Measurements from ENCODE around the gene C17orf100. TPM values are rescaled to one million over a fixed set of nuclear protein-coding genes. Genes with fewer than 3 reads are reported as not detected.
A peak's percentile ranks its signal among the peaks of the same experiment; 100 is the strongest.

C17orf100 gene
- total RNA-seq, 1 donor from 2014 or later: 0.85 TPM

DNA sequence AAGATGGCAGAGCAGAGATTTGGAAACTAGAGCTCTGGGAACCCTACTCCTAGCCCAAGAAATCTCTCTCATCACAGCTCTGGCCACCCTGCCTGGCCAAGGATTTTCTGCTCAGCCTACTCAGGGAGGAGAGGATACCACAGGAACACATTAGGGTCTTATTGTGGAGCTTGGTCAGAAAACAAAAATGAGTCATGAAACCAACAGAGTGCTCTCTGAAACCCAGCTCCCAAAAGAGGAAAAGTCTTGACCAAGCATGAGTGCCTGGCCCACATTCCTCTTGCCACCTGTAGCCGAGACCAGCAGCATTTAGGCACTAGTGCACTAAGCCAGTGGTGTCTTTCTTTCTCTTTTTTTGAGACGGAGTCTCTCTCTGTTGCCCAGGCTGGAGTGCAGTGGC is 43.5 kb downstream of the C17orf100 start:
- no peak for DNase-seq

DNA sequence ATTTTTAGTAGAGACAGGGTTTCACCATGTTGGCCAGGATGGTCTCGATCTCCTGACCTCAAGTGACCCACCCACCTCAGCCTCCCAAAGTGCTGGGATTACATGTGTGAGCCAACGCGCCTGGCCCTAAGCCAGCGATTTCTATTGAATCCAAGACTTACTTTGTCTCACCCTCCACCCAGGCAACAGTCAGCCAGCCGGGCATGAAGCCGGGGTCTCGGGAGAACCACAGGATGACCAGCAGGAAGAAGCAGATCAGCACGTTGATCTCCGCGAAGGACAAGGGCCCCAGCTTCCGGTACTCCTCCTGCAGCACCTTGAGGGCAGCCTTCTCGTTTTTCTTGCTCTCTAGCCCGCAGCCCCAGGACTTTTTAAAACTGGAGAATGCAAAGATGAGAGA is 44.0 kb downstream of the C17orf100 start:
- no peak for DNase-seq

DNA sequence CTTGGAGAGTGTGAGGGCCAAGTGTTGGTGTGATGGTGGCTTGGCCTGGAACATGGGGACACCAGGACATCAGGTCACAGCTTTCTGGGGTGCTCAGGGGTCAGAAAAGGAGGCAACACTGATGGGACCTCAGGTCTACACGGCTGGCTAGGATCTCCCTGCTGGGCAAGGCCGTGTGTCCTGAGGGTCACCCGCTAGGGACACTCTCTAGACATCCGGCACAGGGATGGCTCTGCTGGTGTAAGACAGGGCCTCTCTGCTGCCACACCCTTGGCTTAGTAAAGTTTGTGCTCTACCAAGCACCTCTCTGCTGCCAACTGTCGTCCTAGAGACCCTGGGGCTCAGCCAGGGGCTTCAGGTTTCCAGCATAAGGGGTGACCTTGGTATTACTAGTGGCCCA is 45.3 kb downstream of the C17orf100 start:
- DNase-seq: no peak

DNA sequence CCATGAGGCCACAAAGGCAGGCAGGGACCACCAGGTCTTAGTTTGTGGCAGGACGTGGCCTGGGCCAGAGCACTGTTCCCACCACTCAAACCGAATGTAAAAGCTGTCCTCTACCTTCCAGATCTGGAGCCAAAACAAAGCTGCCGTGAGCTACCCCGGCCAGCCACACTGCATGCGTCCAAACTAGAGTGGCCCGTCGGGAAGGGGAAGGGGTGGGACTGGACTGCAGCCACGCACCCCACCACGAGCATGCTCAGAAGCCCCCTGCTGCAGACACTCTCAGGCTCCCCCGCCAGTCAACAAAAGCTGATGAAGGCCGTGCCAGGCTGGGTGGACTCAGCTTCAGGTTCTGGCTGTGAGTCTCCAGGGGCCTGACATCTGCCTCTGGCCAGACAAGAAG is 46.4 kb downstream of the C17orf100 start:
- no peak for DNase-seq

DNA sequence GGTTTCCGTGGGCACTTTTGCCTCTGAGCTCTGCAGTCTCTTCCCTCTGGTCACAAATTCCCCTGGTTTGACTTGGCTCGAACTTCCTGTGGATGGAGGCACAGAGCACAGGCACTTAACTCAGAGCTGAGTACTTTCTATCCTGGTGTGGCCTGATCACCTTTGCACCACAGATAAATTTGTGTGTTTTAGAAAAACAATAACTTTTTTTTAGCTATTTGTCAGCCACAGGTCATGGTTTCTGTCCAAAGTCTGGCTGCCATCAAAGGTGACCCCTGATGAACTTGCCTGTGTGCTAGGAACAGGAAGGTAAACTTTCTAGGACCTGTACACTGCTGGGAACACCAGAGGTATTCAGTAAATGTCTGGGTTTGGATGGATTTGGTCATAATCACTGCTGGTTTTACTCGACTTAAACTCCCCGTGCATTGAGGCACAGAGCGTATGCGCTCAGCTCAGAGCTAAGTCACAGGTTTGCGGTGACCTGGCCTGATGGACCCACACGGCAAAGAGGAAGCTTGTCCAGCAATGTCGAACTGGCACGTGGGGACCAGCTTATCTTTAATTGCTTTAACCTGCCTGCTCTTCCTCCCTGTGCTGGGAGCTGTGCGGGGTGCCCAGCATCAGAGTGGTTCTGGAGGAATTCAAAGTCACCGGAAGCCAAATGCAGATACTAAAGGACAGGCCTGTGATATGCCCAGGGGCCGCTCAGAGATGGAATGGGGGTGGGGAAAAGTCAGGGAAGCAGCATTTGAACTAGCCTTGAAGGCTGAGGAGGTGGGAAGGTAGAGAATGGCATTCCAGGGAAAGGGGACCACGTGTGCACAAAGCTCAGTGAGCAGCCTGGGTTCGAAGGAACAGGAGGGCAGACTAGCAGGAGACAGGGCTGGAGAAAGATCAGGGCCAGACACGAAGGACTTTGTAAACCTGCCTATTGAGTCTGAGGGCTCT is 48.7 kb downstream of the C17orf100 start:
- DNase-seq: no peak

DNA sequence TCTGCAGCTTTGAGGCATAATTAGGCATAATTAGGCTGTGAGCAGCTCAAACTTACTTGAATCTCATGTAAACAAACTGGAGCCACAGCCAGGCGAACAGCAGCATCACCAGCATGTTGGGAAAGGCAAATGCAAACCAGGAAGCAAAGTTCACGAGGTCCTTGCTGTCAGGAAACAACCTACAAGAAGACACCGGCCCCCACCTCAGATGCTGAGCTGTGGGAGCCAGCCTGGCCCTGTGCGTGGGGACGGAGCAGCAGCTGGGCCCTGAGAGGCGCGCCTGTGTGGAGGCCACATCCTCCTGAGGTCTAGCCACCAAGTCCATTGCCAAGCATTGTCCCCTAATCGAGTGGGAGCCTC is 49.4 kb downstream of the C17orf100 start:
- no peak for DNase-seq

DNA sequence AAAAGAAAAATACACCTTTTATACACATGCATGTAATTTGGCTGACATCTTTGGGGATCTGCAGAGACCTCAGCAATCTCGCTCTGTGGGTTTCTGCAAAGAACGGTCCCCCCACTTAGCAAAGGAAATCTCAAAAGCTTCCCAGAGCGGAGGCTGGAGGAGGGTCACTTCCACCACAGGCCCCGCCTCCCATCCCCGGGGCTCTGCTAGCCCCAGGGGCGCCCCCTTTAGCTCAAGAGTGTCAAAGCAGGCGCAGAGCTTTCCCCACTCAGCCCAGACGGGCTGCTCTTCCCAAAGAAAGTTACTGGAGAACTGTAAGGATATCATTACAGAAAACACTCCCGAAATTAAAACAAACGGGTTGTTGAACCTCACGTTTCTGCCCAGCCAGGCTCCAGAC is 50.2 kb downstream of the C17orf100 start:
- DNase-seq: peak; percentile 40

DNA sequence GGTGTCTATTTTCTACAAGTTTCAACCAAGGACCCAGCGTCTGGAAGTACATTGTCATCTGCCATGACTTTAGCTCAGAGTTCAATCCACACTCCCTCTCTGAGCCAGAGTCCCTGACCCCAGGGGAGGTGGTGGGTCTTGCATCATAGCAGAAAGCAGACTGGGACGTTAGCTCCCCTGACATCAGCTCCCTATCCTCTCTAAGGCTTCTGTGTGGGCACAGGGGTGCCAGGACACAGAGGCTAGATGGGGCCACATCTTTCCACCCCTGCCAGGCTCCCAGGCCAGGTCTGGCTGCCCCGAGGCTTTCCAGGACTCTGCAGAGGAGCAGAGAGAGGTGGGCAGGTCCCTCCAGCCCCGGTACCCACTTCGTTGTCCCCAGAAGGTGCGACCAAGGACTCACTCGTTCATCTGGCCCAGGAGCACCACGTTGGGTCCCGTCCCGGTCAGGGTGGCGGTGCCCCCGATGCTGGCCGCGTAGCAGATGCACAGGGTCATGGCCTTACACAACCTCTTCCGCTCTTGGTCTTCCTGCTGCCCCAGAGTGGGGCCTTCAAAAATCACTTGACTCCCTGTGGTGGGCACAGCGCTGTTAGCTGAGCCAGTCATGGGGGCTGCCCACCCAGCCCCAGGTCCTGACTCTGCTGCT is 51.1 kb downstream of the C17orf100 start:
- no peak for DNase-seq

Other genes starting within 250 kb of the C17orf100 start
- not detected in 2 replicates for gene AIPL1, start 216.6 kb upstream of the C17orf100 start, total RNA-seq
- 7.8 and 62.4 TPM in 2 replicates for gene PIMREG, start 207.3 kb upstream of the C17orf100 start, total RNA-seq
- gene PITPNM3, start 95.2 kb upstream of the C17orf100 start, total RNA-seq: 0.23 and 0.34 TPM in 2 replicates
- 8.9 and 11.7 TPM in 2 replicates for gene KIAA0753, start 11.1 kb upstream of the C17orf100 start, total RNA-seq
- gene TXNDC17, start 10.7 kb upstream of the C17orf100 start, total RNA-seq: 56.7 and 166 TPM in 2 replicates
- 7.0 and 8.5 TPM in 2 replicates for gene MED31, start 157 bp upstream of the C17orf100 start, total RNA-seq
- not detected in 2 replicates for gene SLC13A5, start 61.6 kb downstream of the C17orf100 start, total RNA-seq
- gene XAF1, start 104.3 kb downstream of the C17orf100 start, total RNA-seq: 9.8 and 13.3 TPM in 2 replicates
- 3.7 and 4.3 TPM in 2 replicates for gene FBXO39, start 124.5 kb downstream of the C17orf100 start, total RNA-seq
- gene TEKT1, start 180.0 kb downstream of the C17orf100 start, total RNA-seq: not detected in 2 replicates